Stomach (tissue), 19 donors: ENCODE data around the gene OCIAD1. TPM values are rescaled to one million over a fixed set of nuclear protein-coding genes. Genes with fewer than 3 reads are reported as not detected.

Experiments
- DNase-seq, 2 donors: peaks; one replicate each; pipeline versions ENCODE4 v3.0.0 to v3.0.0-alpha.2; 2013 to 2019
- H3K27ac ChIP-seq, 5 donors: fragments of 200-600 bp in 4 of 5; sonication (generic) in 4 of 5; one replicate each; pipeline ENCODE4 v1.5.1; 2013 to 2019; ENCODE audit warnings: mild to moderate bottlenecking in 1 of 5, moderate library complexity in 1 of 5
- H3K27me3 ChIP-seq, 3 donors: fragments of 200-600 bp; sonication (generic); one replicate each; pipeline ENCODE4 v1.5.1; 2017 to 2019; ENCODE audit warnings: mixed run types in 1 of 3
- H3K36me3 ChIP-seq, 4 donors: fragments of 200-600 bp; sonication (generic); 1 replicate in 3 of 4; 2 replicates in 1 of 4; pipeline ENCODE4 v1.5.1; 2016 to 2019
- H3K4me1 ChIP-seq, 4 donors: fragments of 200-600 bp; sonication (generic); one replicate each; pipeline ENCODE4 v1.5.1; 2016 to 2019
- H3K4me3 ChIP-seq, 4 donors: fragments of 200-600 bp; sonication (generic) in 3 of 4; one replicate each; pipeline ENCODE4 v1.5.1; 2016 to 2019; ENCODE audit warnings: mild to moderate bottlenecking in 1 of 4
- H3K9me3 ChIP-seq, 4 donors: fragments of 200-600 bp; sonication (generic); one replicate each; pipeline ENCODE4 v1.5.1; 2016 to 2019
- CTCF ChIP-seq, 7 experiments: fragments of 450-650 bp in 4 of 7; fragments of 200-600 bp in 3 of 7; sonication (generic) in 3 of 7; IDR thresholded peaks; one replicate each; pipeline ENCODE4 v1.5.1; 2016 to 2019; ENCODE audit warnings: antibody characterized with exemption in 7 of 7, control low read depth in 2 of 7, mild to moderate bottlenecking in 1 of 7
- EP300 ChIP-seq: sonication (generic); formaldehyde crosslinking; IDR thresholded peaks from one replicate; pipeline ENCODE4 v1.6.1; 2017; ENCODE audit warnings: antibody characterized with exemption
- POLR2A ChIP-seq, 4 donors: fragments of 450-650 bp; IDR thresholded peaks; one replicate each; pipeline ENCODE4 v1.6.1; 2016; ENCODE audit warnings: antibody characterized with exemption in 4 of 4, control low read depth in 2 of 4, mild to moderate bottlenecking in 1 of 4, moderate library complexity in 1 of 4
- POLR2AphosphoS5 ChIP-seq, 3 donors: sonication (generic); formaldehyde crosslinking; IDR thresholded peaks; one replicate each; pipeline ENCODE4 v1.6.1; 2016; ENCODE audit warnings: antibody characterized with exemption in 3 of 3
- WGBS, 5 donors: extraction: QIAGEN DNeasy Blood & Tissue Kit in 3 of 5; methylation state at CpG; one replicate each; pipeline versions ENCODE4 v1.1.5 to v1.1.7; 2013 to 2018; 5-methylcytosine and 5-hydroxymethylcytosine counted together
- intact Hi-C: fragments of 100-400 bp; cut with DNase I; formaldehyde crosslinking; loops from one replicate; pipeline ENCODE4 v1.15.1; 2023; ENCODE audit warnings: low total_unique reads
- long read RNA-seq, 10 donors: transcript quantifications; one replicate each; lab custom pipeline, GENCODE V29; 2026
- polyA plus RNA-seq, 3 donors: library from polyadenylated mRNA; stranded (reverse); fragments of 200-250 nt; gene quantifications; one replicate each; pipeline ENCODE4 v1.2.3, GENCODE V29; 2013
- total RNA-seq, 5 donors: library from RNA; depleted of rRNA; stranded (reverse); fragments of >200 nt; gene quantifications; one replicate each; pipeline versions ENCODE4 v1.1.0 to v1.2.3, GENCODE V29; 2014 to 2016
- donor health status: healthy with polysubstance abuse.
- donor health status: Bipolar disorder and iron deficiency.
- donor health status: healthy.

OCIAD1 gene
- 100 to 1,000 TPM in 3 of 5 donors, 10 to 100 TPM in 2; 24.0 to 142 (median 112) TPM for total RNA-seq
- polyA plus RNA-seq: 10 to 100 TPM; 55.4 to 98.3 (median 72.6) TPM
- long read RNA-seq, donor 1, transcript OCIAD1-222 (7 exons, 688 nt): minor isoform, 8 of 37 reads
- long read RNA-seq, donor 1, transcript OCIAD1-201 (9 exons, 1,414 nt): major isoform, 18 of 37 reads
- long read RNA-seq, donor 1, transcript OCIAD1-202 (9 exons, 1,594 nt): minor isoform, 5 of 37 reads
- long read RNA-seq, donor 1, partial matches to known transcripts: 0 of 37 reads
- long read RNA-seq, donor 1, other reads (novel, unspliced or antisense): 0 of 37 reads
- long read RNA-seq, donor 2, transcript OCIAD1-202 (9 exons, 1,594 nt): minor isoform, 10 of 37 reads
- long read RNA-seq, donor 2, transcript OCIAD1-201 (9 exons, 1,414 nt): major isoform, 14 of 37 reads
- long read RNA-seq, donor 2, partial matches to known transcripts: 6 of 37 reads
- long read RNA-seq, donor 2, other reads (novel, unspliced or antisense): 0 of 37 reads
- long read RNA-seq, donor 3, transcript OCIAD1-201 (9 exons, 1,414 nt): major isoform, 23 of 33 reads
- long read RNA-seq, donor 3, partial matches to known transcripts: 0 of 33 reads
- long read RNA-seq, donor 3, other reads (novel, unspliced or antisense): 0 of 33 reads
- long read RNA-seq, donor 4, partial matches to known transcripts: 0 of 4 reads
- long read RNA-seq, donor 4, other reads (novel, unspliced or antisense): 0 of 4 reads
- long read RNA-seq, donor 5, transcript OCIAD1-202 (9 exons, 1,594 nt): minor isoform, 5 of 35 reads
- long read RNA-seq, donor 5, transcript OCIAD1-222 (7 exons, 688 nt): minor isoform, 8 of 35 reads
- long read RNA-seq, donor 5, transcript OCIAD1-201 (9 exons, 1,414 nt): major isoform, 17 of 35 reads
- long read RNA-seq, donor 5, partial matches to known transcripts: 0 of 35 reads
- long read RNA-seq, donor 5, other reads (novel, unspliced or antisense): 0 of 35 reads
- long read RNA-seq, donor 6: 0 reads
- long read RNA-seq, donor 7, transcript OCIAD1-222 (7 exons, 688 nt): minor isoform, 5 of 38 reads
- long read RNA-seq, donor 7, transcript OCIAD1-201 (9 exons, 1,414 nt): major isoform, 25 of 38 reads
- long read RNA-seq, donor 7, partial matches to known transcripts: 0 of 38 reads
- long read RNA-seq, donor 7, other reads (novel, unspliced or antisense): 0 of 38 reads
- long read RNA-seq, donor 8, transcript OCIAD1-201 (9 exons, 1,414 nt): major isoform, 28 of 56 reads
- long read RNA-seq, donor 8, transcript OCIAD1-202 (9 exons, 1,594 nt): minor isoform, 8 of 56 reads
- long read RNA-seq, donor 8, transcript OCIAD1-222 (7 exons, 688 nt): minor isoform, 6 of 56 reads
- long read RNA-seq, donor 8, transcript OCIAD1-206 (2 exons, 1,916 nt): minor isoform, 11 of 56 reads
- long read RNA-seq, donor 8, partial matches to known transcripts: 0 of 56 reads
- long read RNA-seq, donor 8, other reads (novel, unspliced or antisense): 0 of 56 reads
- long read RNA-seq, donor 9, transcript OCIAD1-202 (9 exons, 1,594 nt): minor isoform, 5 of 30 reads
- long read RNA-seq, donor 9, transcript OCIAD1-222 (7 exons, 688 nt): major isoform, 9 of 30 reads
- long read RNA-seq, donor 9, transcript OCIAD1-201 (9 exons, 1,414 nt): major isoform, 9 of 30 reads
- long read RNA-seq, donor 9, partial matches to known transcripts: 0 of 30 reads
- long read RNA-seq, donor 9, other reads (novel, unspliced or antisense): 0 of 30 reads
- long read RNA-seq, donor 10, transcript OCIAD1-201 (9 exons, 1,414 nt): major isoform, 14 of 20 reads
- long read RNA-seq, donor 10, partial matches to known transcripts: 0 of 20 reads
- long read RNA-seq, donor 10, other reads (novel, unspliced or antisense): 0 of 20 reads

GRCh38 chr4:48830706-48831531 is at the start of gene OCIAD1:
TSS of gene OCIAD1 (plus strand) at chr4:48831088. CDS start at chr4:48832625, 1,537 bp downstream.
- intact Hi-C loops: no loop called here
- H3K4me3 ChIP-seq: peak within 1 kb of the TSS; percentile 74 to 83 (median 76)
- 0 to 1% (median 1%) methylated on average over 54 to 56 of the region's 56 CpGs for WGBS, 5 donors
- H3K36me3 ChIP-seq: peaks cover 17 to 27% (median 25%) of the 10 kb centered on the region in 4 donors
- H3K9me3 ChIP-seq: no peaks in the 10 kb centered on the region
- H3K27me3 ChIP-seq: peaks cover 0 to under 1% (median 0%) of the 10 kb centered on the region in 3 donors
- H3K4me1 ChIP-seq: peaks cover 10 to 28% (median 18%) of the 10 kb centered on the region in 4 donors
- peak in 2 of 4 donors; percentile 8 to 24 for TF ChIP-seq POLR2A (IDR thresholded peaks at IDR 0.05)
- TF ChIP-seq EP300: no peak
- peak in 1 of 7 experiments; percentile 13 for TF ChIP-seq CTCF (IDR thresholded peaks at IDR 0.05)
- TF ChIP-seq POLR2AphosphoS5 (IDR thresholded peaks at IDR 0.05): peak; percentile 40 to 93 (median 91)
- DNase-seq: peak; percentile 97 to 100
- H3K27ac ChIP-seq: peak within 1 kb of the TSS; percentile 89 to 96 (median 95)

GRCh38 chr4:48781968-48782367 is 48.9 kb upstream of the OCIAD1 start:
- no peaks in the 10 kb centered on the region for H3K27me3 ChIP-seq
- DNase-seq: no peak
- H3K36me3 ChIP-seq: no peaks in the 10 kb centered on the region
- intact Hi-C loops: no loop called here
- no peak overlapping the region for H3K4me3 ChIP-seq
- H3K4me1 ChIP-seq: peaks cover 9 to 27% (median 19%) of the 10 kb centered on the region in 4 donors
- no peaks in the 10 kb centered on the region for H3K9me3 ChIP-seq
- H3K27ac ChIP-seq: no peak overlapping the region
- no peak for TF ChIP-seq CTCF (IDR thresholded peaks at IDR 0.05)
- no peak for TF ChIP-seq EP300
- TF ChIP-seq POLR2A (IDR thresholded peaks at IDR 0.05): no peak
- no peak for TF ChIP-seq POLR2AphosphoS5 (IDR thresholded peaks at IDR 0.05)

- intact Hi-C loops: no loop called here
- no peaks in the 10 kb centered on the region for H3K9me3 ChIP-seq
- DNase-seq: no peak
- H3K27me3 ChIP-seq: no peaks in the 10 kb centered on the region
- TF ChIP-seq EP300: no peak
- TF ChIP-seq POLR2A (IDR thresholded peaks at IDR 0.05): no peak
- TF ChIP-seq POLR2AphosphoS5 (IDR thresholded peaks at IDR 0.05): no peak
- TF ChIP-seq CTCF (IDR thresholded peaks at IDR 0.05): no peak
- H3K36me3 ChIP-seq: no peaks in the 10 kb centered on the region
- peaks cover 0 to 9% (median 3%) of the 10 kb centered on the region in 4 donors for H3K4me1 ChIP-seq
- H3K27ac ChIP-seq: no peak overlapping the region
- no peak overlapping the region for H3K4me3 ChIP-seq
These were observed 45.6 kb upstream of the OCIAD1 start for GRCh38 chr4:48785302-48785701.
